GM12891 (cell line): ENCODE results near the gene ZNF71.

Source experiments
- POLR2A ChIP-seq: IDR thresholded peaks from 2 replicates; pipeline ENCODE4 v1.6.1; 2011; ENCODE audit warnings: low read depth, low read length, control low read depth
- POLR2AphosphoS5 ChIP-seq: IDR thresholded peaks from 2 replicates; pipeline ENCODE4 v1.6.1; 2011; ENCODE audit warnings: low read depth, low read length, control low read depth

DNA sequence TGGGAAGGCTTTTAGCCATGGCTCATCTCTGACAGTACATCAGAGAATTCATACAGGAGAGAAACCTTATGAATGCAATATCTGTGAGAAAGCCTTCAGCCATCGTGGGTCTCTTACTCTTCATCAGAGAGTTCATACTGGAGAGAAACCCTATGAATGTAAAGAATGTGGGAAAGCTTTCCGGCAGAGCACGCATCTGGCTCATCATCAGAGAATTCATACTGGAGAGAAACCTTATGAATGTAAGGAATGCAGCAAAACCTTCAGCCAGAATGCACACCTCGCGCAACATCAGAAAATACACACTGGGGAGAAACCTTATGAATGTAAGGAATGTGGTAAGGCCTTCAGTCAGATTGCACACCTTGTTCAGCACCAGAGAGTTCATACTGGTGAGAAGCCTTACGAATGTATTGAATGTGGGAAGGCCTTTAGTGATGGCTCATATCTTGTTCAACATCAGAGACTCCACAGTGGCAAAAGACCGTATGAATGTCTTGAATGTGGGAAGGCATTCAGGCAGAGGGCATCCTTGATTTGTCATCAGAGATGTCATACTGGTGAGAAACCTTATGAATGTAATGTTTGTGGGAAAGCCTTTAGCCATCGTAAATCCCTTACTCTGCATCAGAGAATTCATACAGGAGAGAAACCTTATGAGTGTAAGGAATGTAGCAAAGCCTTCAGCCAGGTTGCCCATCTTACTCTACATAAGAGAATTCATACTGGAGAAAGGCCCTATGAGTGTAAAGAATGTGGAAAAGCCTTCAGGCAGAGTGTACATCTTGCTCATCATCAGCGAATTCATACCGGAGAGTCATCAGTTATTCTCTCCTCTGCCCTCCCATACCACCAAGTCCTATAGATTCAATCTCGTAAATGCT, 17.1 kb upstream of the ZNF71 start:
- TF ChIP-seq POLR2A = no peak
- TF ChIP-seq POLR2AphosphoS5 = no peak
